Thoracic aorta (tissue), 2 donors: Measurements from ENCODE around the gene CR1L. TPM values are rescaled to one million over a fixed set of nuclear protein-coding genes. Genes with fewer than 3 reads are reported as not detected.

Experiments
- ATAC-seq: fragments of 150-250 bp; one replicate; pipeline ENCODE4 v1.8.0; 2017; ENCODE audit warnings: low read depth; ENCODE audit not compliant: insufficient number of reproducible peaks, low FRiP score
- DNase-seq: peaks from one replicate; pipeline ENCODE4 v3.0.0-alpha.2; 2020; ENCODE audit warnings: low spot score
- H3K27ac ChIP-seq, 2 donors: fragments of 200-600 bp; sonication (generic); 1 replicate in 1 of 2; 2 replicates in 1 of 2; pipeline ENCODE4 v1.5.1; 2016; ENCODE audit warnings: mild to moderate bottlenecking in 2 of 2, moderate library complexity in 2 of 2
- H3K27me3 ChIP-seq: fragments of 200-600 bp; sonication (generic); replicated peaks from 2 replicates; pipeline ENCODE4 v1.6.0; 2016; ENCODE audit warnings: mild to moderate bottlenecking; ENCODE audit not compliant: insufficient read depth
- H3K36me3 ChIP-seq: fragments of 200-600 bp; sonication (generic); one replicate; pipeline ENCODE4 v1.5.1; 2016
- H3K4me1 ChIP-seq, 2 donors: fragments of 200-600 bp; sonication (generic); 1 replicate in 1 of 2; 2 replicates in 1 of 2; pipeline versions ENCODE4 v1.5.1 to v1.6.0; 2016; ENCODE audit warnings: low read depth in 2 of 2, mild to moderate bottlenecking in 1 of 2; ENCODE audit not compliant: control insufficient read depth in 1 of 2
- H3K4me3 ChIP-seq: fragments of 200-600 bp; sonication (generic); 2 replicates; pipeline ENCODE4 v1.5.1; 2016; ENCODE audit warnings: mild to moderate bottlenecking
- H3K9me3 ChIP-seq: fragments of 200-600 bp; sonication (generic); 2 replicates; pipeline ENCODE4 v1.5.1; 2016
- total RNA-seq, 2 donors: library from RNA; depleted of rRNA; stranded (reverse); fragments of >200 nt; gene quantifications; one replicate each; pipeline versions ENCODE4 v1.1.0 to v1.2.3, GENCODE V29; 2016
- TF ChIP-seq, protein P1 (sequence below): fragments of 200-600 bp; sonication (generic); IDR thresholded peaks from one replicate; pipeline ENCODE4 v1.5.1; 2019; ENCODE audit warnings: antibody characterized with exemption

Gene CR1L
- total RNA-seq, 2 donors from 2014 or later: not detected

- H3K27ac ChIP-seq: no peak overlapping the region
- no peaks in the 10 kb centered on the region for H3K36me3 ChIP-seq
- TF ChIP-seq, protein P1, sequence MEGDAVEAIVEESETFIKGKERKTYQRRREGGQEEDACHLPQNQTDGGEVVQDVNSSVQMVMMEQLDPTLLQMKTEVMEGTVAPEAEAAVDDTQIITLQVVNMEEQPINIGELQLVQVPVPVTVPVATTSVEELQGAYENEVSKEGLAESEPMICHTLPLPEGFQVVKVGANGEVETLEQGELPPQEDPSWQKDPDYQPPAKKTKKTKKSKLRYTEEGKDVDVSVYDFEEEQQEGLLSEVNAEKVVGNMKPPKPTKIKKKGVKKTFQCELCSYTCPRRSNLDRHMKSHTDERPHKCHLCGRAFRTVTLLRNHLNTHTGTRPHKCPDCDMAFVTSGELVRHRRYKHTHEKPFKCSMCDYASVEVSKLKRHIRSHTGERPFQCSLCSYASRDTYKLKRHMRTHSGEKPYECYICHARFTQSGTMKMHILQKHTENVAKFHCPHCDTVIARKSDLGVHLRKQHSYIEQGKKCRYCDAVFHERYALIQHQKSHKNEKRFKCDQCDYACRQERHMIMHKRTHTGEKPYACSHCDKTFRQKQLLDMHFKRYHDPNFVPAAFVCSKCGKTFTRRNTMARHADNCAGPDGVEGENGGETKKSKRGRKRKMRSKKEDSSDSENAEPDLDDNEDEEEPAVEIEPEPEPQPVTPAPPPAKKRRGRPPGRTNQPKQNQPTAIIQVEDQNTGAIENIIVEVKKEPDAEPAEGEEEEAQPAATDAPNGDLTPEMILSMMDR: no peak
- no peaks in the 10 kb centered on the region for H3K9me3 ChIP-seq
- H3K27me3 ChIP-seq: no peaks in the 10 kb centered on the region
- no peak overlapping the region for H3K4me3 ChIP-seq
- H3K4me1 ChIP-seq: no peaks in the 10 kb centered on the region
- ATAC-seq: no peak
- DNase-seq: no peak
These were observed 99.1 kb downstream of the CR1L start for GRCh38 chr1:207744000-207744534.

- no peak overlapping the region for H3K4me3 ChIP-seq
- DNase-seq: no peak
- TF ChIP-seq, protein P1: no peak
- peaks cover 0 to 5% of the 10 kb centered on the region in 2 donors for H3K4me1 ChIP-seq
- H3K9me3 ChIP-seq: no peaks in the 10 kb centered on the region
- H3K27me3 ChIP-seq: no peaks in the 10 kb centered on the region
- ATAC-seq: no peak
- no peak overlapping the region for H3K27ac ChIP-seq
- H3K36me3 ChIP-seq: no peaks in the 10 kb centered on the region
These were observed 100.4 kb downstream of the CR1L start for GRCh38 chr1:207745285-207745684.

DNA sequence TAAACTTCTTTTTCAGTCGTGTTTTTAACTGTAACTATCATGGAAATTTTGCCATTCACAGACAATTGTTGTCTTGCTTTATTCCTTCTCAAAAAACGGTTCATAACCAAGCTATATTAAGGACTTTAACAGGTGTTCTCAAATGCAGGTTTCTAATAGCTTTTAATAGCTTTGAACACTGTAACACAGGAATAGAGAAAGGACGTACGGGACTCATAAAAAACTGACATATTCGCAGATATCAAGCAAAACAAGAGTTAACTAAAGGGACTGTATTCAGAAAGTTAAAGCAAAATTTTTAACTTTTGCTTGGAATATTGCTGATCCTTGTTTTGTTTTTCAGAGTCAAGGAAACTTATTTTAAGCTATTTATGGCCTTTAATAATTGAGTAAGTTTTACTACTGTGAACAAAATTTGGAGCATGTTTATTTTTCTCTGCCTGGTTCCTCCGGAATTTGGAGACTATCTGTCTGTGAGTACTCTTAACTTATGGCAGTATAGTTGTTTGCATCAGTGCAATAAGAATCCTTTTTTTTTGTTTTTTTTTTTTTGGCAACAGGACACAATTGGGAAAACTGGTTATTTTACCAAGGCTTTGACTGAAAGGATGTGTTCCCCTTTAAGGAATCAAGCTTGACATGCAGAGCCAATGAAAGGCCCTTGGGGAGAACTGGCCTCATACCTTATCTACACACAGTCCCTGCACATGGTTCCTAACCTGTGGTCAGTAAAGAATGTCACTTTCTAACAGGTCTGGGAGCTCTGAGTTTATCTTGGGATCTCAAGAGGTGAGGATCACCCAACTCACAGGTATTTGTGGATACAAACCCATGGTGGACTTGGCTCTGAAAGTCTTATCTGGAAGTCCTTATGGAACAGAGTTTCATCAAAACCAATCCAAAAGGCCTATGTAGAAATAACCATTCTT, 101.2 kb downstream of the CR1L start:
- DNase-seq: no peak
- Histone ChIP-seq H3K27me3 (no peaks in the 10 kb centered on the region), H3K9me3 (no peaks in the 10 kb centered on the region), H3K4me1 (peaks cover 2 to 13% of the 10 kb centered on the region in 2 donors), H3K4me3 (no peak overlapping the region), H3K36me3 (no peaks in the 10 kb centered on the region), H3K27ac (no peak overlapping the region)
- no peak for ATAC-seq
- TF ChIP-seq, protein P1: no peak

GRCh38 chr1:207747627-207748492, 102.9 kb downstream of the CR1L start:
- ATAC-seq: no peak
- H3K9me3 ChIP-seq: no peaks in the 10 kb centered on the region
- H3K27ac ChIP-seq: no peak overlapping the region
- no peaks in the 10 kb centered on the region for H3K36me3 ChIP-seq
- no peaks in the 10 kb centered on the region for H3K27me3 ChIP-seq
- peaks cover 4 to 18% of the 10 kb centered on the region in 2 donors for H3K4me1 ChIP-seq
- TF ChIP-seq, protein P1: no peak
- DNase-seq: no peak
- no peak overlapping the region for H3K4me3 ChIP-seq
